GM18499 (cell line): ENCODE data around the gene CDK8.

Experiments used
- ATAC-seq: cut with Tn5 transposase; IDR thresholded peaks from one replicate; pipeline ENCODE4 v1.9.1; 2021; ENCODE audit warnings: moderate number of reproducible peaks; ENCODE audit not compliant: insufficient read depth, unreplicated experiment

CDK8 gene

GRCh38 chr13:26378116-26378515, 124.2 kb downstream of the CDK8 start:
- ATAC-seq: no peak

GRCh38 chr13:26379831-26380230, 125.9 kb downstream of the CDK8 start:
- no peak for ATAC-seq

- no peak for ATAC-seq
Observed at GRCh38 chr13:26380930-26381329, 127.0 kb downstream of the CDK8 start.

GRCh38 chr13:26382366-26382765, 128.4 kb downstream of the CDK8 start:
- no peak for ATAC-seq

GRCh38 chr13:26382835-26383234, 128.9 kb downstream of the CDK8 start:
- ATAC-seq: no peak

- ATAC-seq: no peak
Observed at GRCh38 chr13:26384587-26384986, 130.7 kb downstream of the CDK8 start.

- no peak for ATAC-seq
Observed at GRCh38 chr13:26386026-26386425, 132.1 kb downstream of the CDK8 start.

- ATAC-seq: no peak
Observed at GRCh38 chr13:26390203-26390602, 136.3 kb downstream of the CDK8 start.

GRCh38 chr13:26400545-26400944, 146.6 kb downstream of the CDK8 start:
- ATAC-seq: no peak

GRCh38 chr13:26401069-26401468, 147.1 kb downstream of the CDK8 start:
- no peak for ATAC-seq

- ATAC-seq: no peak
Observed at GRCh38 chr13:26401578-26402021, 147.7 kb downstream of the CDK8 start.

GRCh38 chr13:26406791-26407190, 152.9 kb downstream of the CDK8 start:
- ATAC-seq: no peak

- no peak for ATAC-seq
Observed at GRCh38 chr13:26411206-26411605, 157.3 kb downstream of the CDK8 start.

GRCh38 chr13:26412263-26412662, 158.3 kb downstream of the CDK8 start:
- no peak for ATAC-seq

GRCh38 chr13:26412936-26413716, 159.2 kb downstream of the CDK8 start:
- ATAC-seq: no peak

- no peak for ATAC-seq
Observed at GRCh38 chr13:26420282-26420960, 166.5 kb downstream of the CDK8 start.

- ATAC-seq: no peak
Observed at GRCh38 chr13:26422036-26422435, 168.1 kb downstream of the CDK8 start.

- ATAC-seq: no peak
Observed at GRCh38 chr13:26423629-26424028, 169.7 kb downstream of the CDK8 start.

GRCh38 chr13:26424181-26424580, 170.3 kb downstream of the CDK8 start:
- ATAC-seq: no peak

- ATAC-seq: no peak
Observed at GRCh38 chr13:26425443-26426358, 171.8 kb downstream of the CDK8 start.

- no peak for ATAC-seq
Observed at GRCh38 chr13:26433776-26434175, 179.8 kb downstream of the CDK8 start.
